Urinary bladder (tissue), 4 donors: ENCODE data around the gene AVP. TPM values are rescaled to one million over a fixed set of nuclear protein-coding genes. Genes with fewer than 3 reads are reported as not detected.
"Not testable (repeated sequence)": the region's sequence is repeated elsewhere in the genome, so short reads cannot be mapped to it uniquely, and the experiment has no call there.

Experiments used
- DNase-seq: peaks from one replicate; pipeline ENCODE4 v3.0.0-alpha.2; 2015; ENCODE audit errors: extremely low spot score
- H3K27ac ChIP-seq: one replicate; pipeline ENCODE4 v1.5.1; 2013; ENCODE audit warnings: low read depth, mild to moderate bottlenecking, moderate library complexity
- H3K36me3 ChIP-seq: one replicate; pipeline ENCODE4 v1.6.1; 2013; ENCODE audit warnings: mild to moderate bottlenecking, moderate library complexity; ENCODE audit not compliant: insufficient read depth
- H3K4me1 ChIP-seq: one replicate; pipeline ENCODE4 v1.6.1; 2013; ENCODE audit warnings: mild to moderate bottlenecking, moderate library complexity; ENCODE audit not compliant: insufficient read depth
- H3K4me3 ChIP-seq: one replicate; pipeline ENCODE4 v1.5.1; 2013; ENCODE audit warnings: low read depth, low read length
- WGBS: extraction: QIAGEN DNeasy Blood & Tissue Kit; methylation state at CpG from one replicate; pipeline ENCODE4 v1.1.7; 2013; 5-methylcytosine and 5-hydroxymethylcytosine counted together
- polyA plus RNA-seq: library from polyadenylated mRNA; stranded (reverse); fragments of 200-250 nt; gene quantifications from one replicate; pipeline ENCODE4 v1.2.3, GENCODE V29; 2013
- total RNA-seq: library from RNA; depleted of rRNA; stranded (reverse); fragments of >200 nt; gene quantifications from one replicate; pipeline ENCODE4 v1.2.3, GENCODE V29; 2014
- donor health status: healthy with polysubstance abuse.
- donor health status: healthy.

Gene AVP
- total and polyA plus RNA-seq, 2 donors: not detected

DNA sequence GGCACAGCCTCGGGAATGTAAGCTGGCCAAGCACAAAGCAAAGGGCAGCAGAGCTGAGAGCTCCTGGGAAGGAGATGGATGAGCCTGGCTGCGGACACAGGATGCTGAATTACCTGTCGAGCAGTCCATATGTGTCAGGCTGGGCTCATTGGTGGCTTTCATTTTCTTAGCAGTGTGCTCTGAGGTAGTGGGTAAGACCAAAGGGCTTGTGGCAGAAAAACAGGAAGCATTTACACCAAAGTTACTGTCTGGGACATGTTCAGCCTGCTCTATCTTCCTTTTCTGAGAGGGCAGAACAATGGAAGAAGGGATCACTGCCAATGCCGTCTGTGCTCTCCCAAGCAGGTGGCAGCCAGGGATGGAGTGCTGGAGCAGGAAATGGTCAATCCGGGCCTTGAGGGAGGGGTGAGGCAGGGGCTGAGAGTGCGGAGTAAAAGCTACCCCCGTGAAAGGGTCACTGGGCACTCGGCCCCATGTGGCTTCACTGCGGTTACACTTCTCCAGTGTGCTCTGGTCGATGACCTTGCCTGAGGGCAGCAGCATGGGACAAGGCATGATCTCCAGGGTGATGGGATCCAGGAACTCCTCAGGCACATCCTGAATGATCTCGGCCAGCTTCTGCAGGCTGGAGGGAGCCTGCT is 36.9 kb upstream of the AVP start:
- no peak for DNase-seq
- H3K4me3 ChIP-seq: no peak overlapping the region
- no peak overlapping the region for H3K27ac ChIP-seq
- WGBS: 79% methylated on average over 11 of the region's 11 CpGs
- no peaks in the 10 kb centered on the region for H3K4me1 ChIP-seq
- H3K36me3 ChIP-seq: no peaks in the 10 kb centered on the region

GRCh38 chr20:3119044-3119443 is 34.5 kb upstream of the AVP start:
- DNase-seq: no peak
- Histone ChIP-seq H3K4me3 (no peak overlapping the region), H3K36me3 (no peaks in the 10 kb centered on the region), H3K4me1 (no peaks in the 10 kb centered on the region), H3K27ac (no peak overlapping the region)
- 76% methylated on average over 5 of the region's 5 CpGs for WGBS

- WGBS: 52% methylated on average over 14 of the region's 14 CpGs
- not testable (repeated sequence) for DNase-seq, H3K4me1 ChIP-seq, H3K36me3 ChIP-seq, H3K4me3 ChIP-seq, H3K27ac ChIP-seq
Observed at GRCh38 chr20:3117839-3118379, 33.4 kb upstream of the AVP start.

DNA sequence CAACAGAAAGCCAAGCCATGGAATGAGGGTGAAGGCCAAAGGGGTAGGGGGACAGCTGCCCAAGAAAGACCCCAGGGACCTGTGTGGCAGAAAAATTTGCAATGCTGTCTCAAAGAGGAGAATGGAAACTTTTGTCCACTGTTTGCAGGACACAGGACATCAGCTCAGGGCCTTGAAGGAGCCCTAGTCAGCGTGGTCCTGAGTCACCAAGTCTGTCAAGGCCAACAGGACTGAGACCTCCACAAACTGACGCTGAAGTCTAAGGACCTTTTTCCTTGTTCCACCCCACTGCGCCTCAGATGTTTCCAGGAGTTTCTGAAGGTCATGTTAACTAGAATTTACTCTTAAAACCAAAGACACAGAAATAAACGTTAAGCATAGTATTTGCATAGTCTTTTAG is 31.8 kb upstream of the AVP start:
- no peak for DNase-seq

GRCh38 chr20:3115190-3116107 is 30.9 kb upstream of the AVP start:
- Histone ChIP-seq H3K36me3 (no peaks in the 10 kb centered on the region), H3K4me3 (no peak overlapping the region), H3K4me1 (no peaks in the 10 kb centered on the region), H3K27ac (no peak overlapping the region)
- no peak for DNase-seq
- 56% methylated on average over 30 of the region's 30 CpGs for WGBS

More for the DNA sequence above, 31.8 kb upstream of the AVP start:
- Histone ChIP-seq H3K4me3 (no peak overlapping the region), H3K27ac (no peak overlapping the region), H3K4me1 (no peaks in the 10 kb centered on the region), H3K36me3 (no peaks in the 10 kb centered on the region)
- 84% methylated on average over 4 of the region's 4 CpGs for WGBS

- 87% methylated on average over 2 of the region's 2 CpGs for WGBS
- no peak overlapping the region for H3K27ac ChIP-seq
- peaks cover 2% of the 10 kb centered on the region for H3K36me3 ChIP-seq
- DNase-seq: no peak
- H3K4me1 ChIP-seq: no peaks in the 10 kb centered on the region
- no peak overlapping the region for H3K4me3 ChIP-seq
Observed at GRCh38 chr20:3111995-3112394, 27.5 kb upstream of the AVP start.

- 91% methylated on average over 7 of the region's 7 CpGs for WGBS
Observed at GRCh38 chr20:3111507-3111906, 27.0 kb upstream of the AVP start.

GRCh38 chr20:3109350-3110302 is 25.1 kb upstream of the AVP start:
- DNase-seq: no peak
- Histone ChIP-seq H3K36me3 (peaks cover 4% of the 10 kb centered on the region), H3K27ac (no peak overlapping the region), H3K4me3 (no peak overlapping the region), H3K4me1 (no peaks in the 10 kb centered on the region)
- WGBS: 91% methylated on average over 23 of the region's 23 CpGs

More at GRCh38 chr20:3111507-3111906, 27.0 kb upstream of the AVP start:
- no peak overlapping the region for H3K27ac ChIP-seq
- no peaks in the 10 kb centered on the region for H3K4me1 ChIP-seq
- no peak overlapping the region for H3K4me3 ChIP-seq
- H3K36me3 ChIP-seq: peaks cover 4% of the 10 kb centered on the region
- no peak for DNase-seq

DNA sequence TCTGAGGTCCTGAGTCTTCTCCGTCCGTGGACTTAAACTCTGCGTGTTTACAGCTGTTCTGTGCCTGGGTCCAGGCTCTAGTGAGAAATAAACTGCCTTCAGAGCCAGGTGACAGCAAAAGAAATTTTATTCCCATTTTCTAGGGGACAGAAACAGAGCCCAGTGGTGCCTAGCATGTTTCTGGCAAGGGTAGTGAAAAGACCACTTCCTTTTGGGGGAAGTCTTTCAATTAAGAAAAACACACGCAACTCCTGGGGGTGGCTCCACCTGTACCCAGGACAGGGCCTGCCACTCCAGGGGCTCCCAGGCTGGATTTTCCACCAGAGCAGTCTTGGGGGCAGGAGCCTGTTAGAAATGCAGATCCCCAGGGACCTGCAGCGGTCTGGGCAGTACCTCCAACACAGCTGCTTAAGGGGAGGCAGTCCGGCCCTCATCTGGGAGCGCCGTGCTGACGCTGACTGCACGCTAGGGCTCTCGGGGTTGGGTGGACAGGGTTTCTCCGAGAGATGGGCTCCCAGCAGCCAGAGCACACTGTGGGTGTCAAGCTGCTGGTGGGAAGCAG is 23.0 kb upstream of the AVP start:
- WGBS: 92% methylated on average over 12 of the region's 12 CpGs
- no peak for DNase-seq
- no peaks in the 10 kb centered on the region for H3K4me1 ChIP-seq
- no peak overlapping the region for H3K4me3 ChIP-seq
- peaks cover 4% of the 10 kb centered on the region for H3K36me3 ChIP-seq
- no peak overlapping the region for H3K27ac ChIP-seq

DNA sequence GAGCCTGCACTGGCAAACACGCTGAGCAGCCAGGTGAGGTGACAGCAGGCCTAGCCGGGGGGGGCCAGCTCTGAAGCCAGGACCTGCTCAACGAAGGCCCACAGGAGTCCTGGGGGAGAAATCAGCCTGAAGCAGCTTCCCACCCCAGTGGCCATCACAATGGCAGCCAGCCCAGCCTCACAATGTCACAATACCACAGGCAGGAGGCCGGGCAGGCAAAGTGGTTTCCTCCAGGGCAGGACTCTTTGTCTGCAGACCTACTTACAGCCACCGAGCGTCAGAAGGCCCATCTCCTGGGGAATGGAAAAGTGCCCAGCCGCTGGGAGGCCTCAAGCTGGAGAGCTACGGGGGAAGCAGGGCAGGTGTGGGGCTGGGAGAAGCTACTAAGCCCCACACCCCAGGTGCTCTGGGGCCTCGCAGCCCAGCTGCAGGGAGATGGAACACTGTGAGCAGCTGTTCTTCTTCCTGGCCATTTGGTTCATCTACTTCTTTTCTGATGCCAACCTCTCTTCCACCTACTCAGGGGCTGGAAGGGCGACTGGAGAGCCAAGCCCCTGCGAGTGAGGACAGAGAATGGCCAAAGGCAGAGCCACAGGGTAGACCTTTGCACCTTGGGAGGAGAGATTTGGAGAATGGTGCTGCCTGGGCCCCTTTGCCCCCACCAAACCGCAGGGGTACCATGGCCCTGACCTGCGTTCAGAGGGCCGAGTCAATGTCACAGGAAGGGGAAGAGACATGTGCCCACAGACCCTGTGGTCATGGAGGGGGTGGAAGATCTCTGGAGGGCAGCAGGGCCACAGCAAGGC is 22.3 kb upstream of the AVP start:
- no peak overlapping the region for H3K27ac ChIP-seq
- no peak overlapping the region for H3K4me3 ChIP-seq
- WGBS: 80% methylated on average over 14 of the region's 14 CpGs
- no peaks in the 10 kb centered on the region for H3K4me1 ChIP-seq
- DNase-seq: no peak
- H3K36me3 ChIP-seq: peaks cover 4% of the 10 kb centered on the region

GRCh38 chr20:3106185-3106584 is 21.7 kb upstream of the AVP start:
- Histone ChIP-seq H3K27ac (no peak overlapping the region), H3K4me3 (no peak overlapping the region), H3K36me3 (peaks cover 4% of the 10 kb centered on the region), H3K4me1 (no peaks in the 10 kb centered on the region)
- DNase-seq: no peak
- WGBS: 97% methylated on average over 3 of the region's 3 CpGs
